Hematopoietic multipotent progenitor cell treated with erythropoietin and hydrocortisone succinate and interleukin-3 and kit ligand, for 6 days (in vitro differentiated cells): Measurements from ENCODE around the gene RBFOX2.
A peak's percentile ranks its signal among the peaks of the same experiment; 100 is the strongest.
"Not testable (repeated sequence)": the region's sequence is repeated elsewhere in the genome, so short reads cannot be mapped to it uniquely, and the experiment has no call there.

Source experiments
- DNase-seq: peaks from one replicate; pipeline ENCODE4 v3.0.0-alpha.2; 2015

RBFOX2 gene

GRCh38 chr22:36028646-36029405 is at the start of gene RBFOX2:
RBFOX2 (minus strand) TSS chr22:36028824; CDS start chr22:36028425, 399 bp downstream.
- peak; percentile 92 for DNase-seq

- DNase-seq, result no peak
Measured at GRCh38 chr22:36077271-36077670, 48.6 kb upstream of the RBFOX2 start.

GRCh38 chr22:36075724-36076123 is 47.1 kb upstream of the RBFOX2 start:
- no peak for DNase-seq

GRCh38 chr22:36075230-36075629 is 46.6 kb upstream of the RBFOX2 start:
- no peak for DNase-seq

GRCh38 chr22:36073476-36073875 is 44.9 kb upstream of the RBFOX2 start:
- no peak for DNase-seq

DNA sequence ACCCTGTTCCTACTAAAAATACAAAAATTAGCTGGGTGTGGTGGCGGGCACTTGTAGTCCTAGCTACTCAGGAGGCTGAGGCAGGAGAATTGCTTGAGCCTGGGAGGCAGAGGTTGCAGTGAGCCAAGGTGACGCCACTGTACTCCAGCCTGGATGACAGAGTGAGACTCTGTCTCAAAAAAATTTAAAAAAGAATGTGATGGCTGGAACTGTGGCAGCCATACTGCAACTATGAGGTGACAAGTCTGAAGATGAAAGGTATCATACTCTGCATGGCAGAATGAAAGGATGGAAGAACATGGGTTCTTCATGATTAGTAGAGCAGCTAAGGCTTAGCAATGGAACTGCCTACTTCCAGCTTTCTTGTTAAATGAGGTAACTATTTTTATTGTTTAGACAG is 42.0 kb upstream of the RBFOX2 start:
- DNase-seq, result not testable (repeated sequence)

GRCh38 chr22:36069368-36069767 is 40.7 kb upstream of the RBFOX2 start:
- DNase-seq, result no peak

DNA sequence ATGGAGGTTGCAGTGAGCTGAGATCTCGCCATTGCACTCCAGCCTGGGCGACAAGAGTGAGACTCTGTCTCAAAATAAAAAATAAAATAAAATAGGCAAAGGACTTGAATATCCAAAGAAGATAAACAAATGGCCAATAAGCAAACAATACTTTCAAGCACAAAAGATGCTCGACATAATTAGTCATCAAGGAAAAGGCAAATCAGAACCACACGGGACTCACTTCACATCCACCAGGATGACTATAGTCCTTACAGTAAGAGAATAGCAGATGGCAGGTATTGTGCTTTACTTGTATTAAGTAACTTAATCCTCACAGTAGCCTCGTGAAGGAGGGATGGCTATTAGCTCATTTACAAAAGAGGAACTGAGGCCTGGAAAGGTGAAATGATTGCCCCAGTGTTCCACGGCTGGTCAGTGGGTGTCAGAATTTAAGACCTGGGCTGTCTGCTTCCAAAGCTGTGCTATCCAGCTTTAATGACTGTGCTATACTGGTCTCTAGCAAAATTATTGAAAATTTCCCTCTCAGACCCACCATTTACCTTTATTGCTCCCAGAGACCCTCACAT is 40.2 kb upstream of the RBFOX2 start:
- DNase-seq, result no peak

DNA sequence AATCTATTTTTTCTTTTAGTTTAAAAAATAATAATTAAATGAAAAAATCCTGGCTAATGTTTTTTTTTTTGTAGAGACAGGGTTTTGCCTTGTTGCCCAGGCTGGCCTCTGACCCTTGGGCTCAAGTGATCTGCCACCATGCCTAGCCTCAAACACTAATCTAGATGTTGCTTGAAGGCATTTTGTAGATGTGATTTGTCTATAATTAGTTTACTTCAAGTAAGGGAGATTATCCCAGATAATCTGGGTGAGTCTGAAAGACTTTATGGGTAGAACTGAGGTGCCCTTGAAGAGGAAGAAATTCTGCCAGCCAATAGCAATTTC is 38.6 kb upstream of the RBFOX2 start:
- DNase-seq, result no peak

DNA sequence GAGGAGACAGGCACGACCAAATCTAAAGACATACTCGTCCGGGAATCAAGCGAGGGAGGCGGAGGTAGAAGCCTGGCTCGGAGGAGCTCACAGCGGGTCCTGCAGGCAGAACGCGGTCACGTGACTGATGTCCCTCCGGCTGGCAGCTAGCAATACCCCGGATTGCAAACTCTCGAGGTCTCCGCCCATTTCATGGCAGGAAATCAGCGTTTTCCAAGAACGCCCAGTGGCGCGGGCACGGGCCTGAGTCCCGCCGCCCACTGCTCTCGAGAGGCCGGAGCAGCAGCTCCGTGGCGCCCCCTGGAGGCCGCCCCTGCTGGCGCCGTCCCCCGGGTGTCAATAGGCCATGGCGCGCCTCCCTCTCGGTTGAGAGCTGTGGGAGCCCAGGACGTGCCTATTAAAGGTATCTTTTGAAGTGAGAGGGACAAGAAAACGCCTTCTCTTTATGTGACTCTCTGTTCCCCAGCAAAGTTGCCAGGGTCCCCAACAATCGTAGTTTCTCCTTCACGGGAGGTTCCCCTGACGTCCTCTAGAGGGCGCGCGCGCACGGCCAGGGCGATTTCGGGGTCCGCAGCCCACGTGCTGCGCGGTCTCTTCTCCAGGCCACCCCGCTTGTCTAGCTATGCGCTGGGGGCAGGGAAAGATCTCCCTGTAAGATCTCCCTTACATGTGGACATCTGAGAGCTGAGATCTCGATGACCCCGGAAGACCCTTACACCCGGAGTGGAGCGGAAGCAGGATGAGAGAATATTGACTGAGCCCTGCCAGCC is 37.3 kb upstream of the RBFOX2 start:
- peak; percentile 87 for DNase-seq

DNA sequence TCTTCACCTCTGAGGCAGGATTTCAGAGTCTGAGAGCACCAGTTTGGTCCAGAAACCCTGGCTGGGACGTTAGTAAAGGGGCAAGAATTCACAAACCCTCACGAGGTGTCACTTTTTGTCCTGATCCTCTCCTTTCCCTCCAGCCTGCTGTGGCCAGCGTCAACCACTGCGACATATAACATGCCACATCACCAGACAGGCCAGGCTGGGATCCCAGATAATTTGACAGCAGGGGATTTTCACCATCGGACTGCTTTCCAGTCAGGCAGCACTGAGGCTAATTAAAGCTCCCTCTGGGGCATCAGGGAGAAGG is 36.8 kb upstream of the RBFOX2 start:
- DNase-seq, result no peak

DNA sequence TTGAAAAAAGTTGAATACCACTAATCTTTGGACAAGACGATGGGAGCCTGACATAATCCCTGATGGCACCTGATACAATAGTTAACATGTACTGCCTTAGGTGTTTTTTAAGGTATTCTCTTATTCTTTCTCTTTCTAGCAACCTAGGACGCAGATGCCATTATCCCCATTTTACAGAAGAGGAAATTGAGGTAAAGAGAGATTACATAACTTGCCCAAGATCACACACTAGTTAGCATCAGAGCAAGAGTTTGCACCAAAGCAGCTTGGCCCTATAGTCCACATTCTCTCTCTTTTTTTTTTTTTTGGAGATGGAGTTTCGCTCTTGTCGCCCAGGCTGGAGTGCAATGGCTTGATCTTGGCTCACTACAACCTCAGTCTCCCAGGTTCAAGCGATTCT is 35.7 kb upstream of the RBFOX2 start:
- no peak for DNase-seq

DNA sequence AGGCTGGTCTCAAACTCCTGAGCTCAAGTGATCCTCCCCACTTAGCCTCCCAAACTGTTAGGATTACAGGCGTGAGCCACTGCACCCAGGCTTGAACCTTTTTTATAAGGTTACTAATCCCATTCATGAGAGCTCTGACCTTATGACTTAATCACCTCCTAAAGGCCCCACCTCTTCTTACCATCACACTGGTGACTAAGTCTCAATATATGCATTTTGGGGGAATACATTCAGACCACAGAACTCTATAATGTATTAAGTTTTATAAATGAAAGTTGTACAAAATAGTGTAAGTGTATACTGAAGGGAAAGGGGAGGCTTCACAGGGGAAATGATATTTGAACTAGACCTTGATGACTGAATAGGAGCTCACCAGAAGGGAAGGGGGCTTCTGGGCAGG is 28.4 kb upstream of the RBFOX2 start:
- no peak for DNase-seq

GRCh38 chr22:36055376-36056295 is 27.0 kb upstream of the RBFOX2 start:
- no peak for DNase-seq

GRCh38 chr22:36054446-36054845 is 25.8 kb upstream of the RBFOX2 start:
- not testable (repeated sequence) for DNase-seq

GRCh38 chr22:36053242-36054147 is 24.9 kb upstream of the RBFOX2 start:
- DNase-seq, result no peak

GRCh38 chr22:36052505-36052941 is 23.9 kb upstream of the RBFOX2 start:
- DNase-seq, result peak; percentile 85

GRCh38 chr22:36049678-36049997 is 21.0 kb upstream of the RBFOX2 start:
- DNase-seq, result no peak

DNA sequence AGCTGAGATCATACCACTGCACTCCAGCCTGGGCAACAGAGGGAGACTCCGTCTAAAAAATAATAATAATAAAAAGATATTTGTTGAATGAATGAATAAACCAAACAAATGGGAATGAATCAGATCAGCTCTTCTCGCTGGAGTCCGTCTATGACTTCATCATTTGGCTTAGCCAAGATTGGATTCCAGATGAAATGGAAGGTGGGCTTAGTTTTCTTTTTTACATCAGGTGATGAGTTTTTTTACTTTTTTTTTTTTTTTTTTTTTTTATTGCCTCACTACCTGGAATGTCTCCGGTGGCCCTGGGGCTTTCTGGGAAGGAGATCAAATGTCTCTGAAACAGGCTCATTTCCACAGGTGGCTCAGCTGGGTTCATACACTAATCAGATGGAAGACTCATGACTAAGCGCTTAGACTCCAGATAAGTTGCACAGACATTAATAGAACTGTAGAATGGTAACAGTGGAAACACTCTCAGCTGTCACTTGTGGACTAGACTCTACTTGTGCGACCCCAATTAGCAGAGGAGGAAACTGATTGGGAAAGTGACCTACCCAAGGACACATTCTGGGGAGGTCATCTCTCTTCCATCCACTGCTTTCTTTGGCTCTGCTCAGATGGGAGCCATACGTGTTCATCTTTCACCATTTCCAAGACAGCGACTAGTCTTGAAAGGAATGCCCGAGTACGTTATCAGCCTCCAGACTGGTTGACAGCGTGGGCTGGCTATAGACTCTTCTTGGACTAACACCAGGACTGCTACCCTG is 20.5 kb upstream of the RBFOX2 start:
- DNase-seq, result no peak

DNA sequence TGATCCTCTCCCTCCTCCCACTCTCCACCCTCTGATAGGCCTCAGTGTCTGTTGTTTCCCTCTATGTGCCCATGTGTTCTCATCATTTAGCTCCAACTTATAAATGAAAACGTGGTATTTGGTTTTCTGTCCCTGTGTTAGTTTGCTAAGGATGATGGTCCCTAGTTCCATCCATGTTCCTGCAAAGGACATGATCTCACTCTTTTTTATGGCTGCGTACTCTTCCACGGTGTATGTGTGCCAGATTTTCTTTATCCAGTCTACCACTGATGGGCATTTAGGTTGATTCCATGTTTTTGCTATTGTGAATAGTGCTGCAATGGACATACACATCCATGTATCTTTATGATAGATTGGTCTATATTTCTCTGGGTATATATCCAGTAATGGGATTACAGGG is 15.9 kb upstream of the RBFOX2 start:
- DNase-seq, result not testable (repeated sequence)

GRCh38 chr22:36042240-36042639 is 13.6 kb upstream of the RBFOX2 start:
- no peak for DNase-seq
